ENCODE measurements around the gene TRMT61B. TPM values are rescaled to one million over a fixed set of nuclear protein-coding genes. Genes with fewer than 3 reads are reported as not detected.

The TRMT61B gene
- total RNA-seq, 2 donors from 2014 or later, result 19.9 to 22.4 TPM

- no peak for DNase-seq
- peaks cover 19% of the 10 kb centered on the region for H3K4me1 Mint-ChIP-seq
- no peaks in the 10 kb centered on the region for H3K27me3 Mint-ChIP-seq (ENCODE audit: insufficient read depth)
- Histone ChIP-seq H3K27me3 (ENCODE audit: control insufficient read depth, insufficient read depth, low read length, poor library complexity, severe bottlenecking) (no peaks in the 10 kb centered on the region), H3K36me3 (ENCODE audit: control insufficient read depth, insufficient read depth, low read length) (peaks cover 81% of the 10 kb centered on the region), H3K4me3 (ENCODE audit: low read length) (no peak overlapping the region), H3K27ac (ENCODE audit: low read depth, low read length) (no peak overlapping the region), H3K9ac (ENCODE audit: extremely low read depth, low read length, poor library complexity, severe bottlenecking) (no peak overlapping the region), H3K9me3 (ENCODE audit: control insufficient read depth, low read length) (no peaks in the 10 kb centered on the region), H3K4me1 (ENCODE audit: control insufficient read depth, insufficient read depth, low read length) (no peaks in the 10 kb centered on the region)
- H3K36me3 Mint-ChIP-seq (ENCODE audit: low read depth), result peaks cover 68% of the 10 kb centered on the region
- no peaks in the 10 kb centered on the region for H3K9me3 Mint-ChIP-seq
- TF ChIP-seq CTCF (conservative IDR thresholded peaks at IDR 0.05), result no peak
- H3K4me3 Mint-ChIP-seq, result no peak overlapping the region
- peak overlapping the region; percentile 34 for H3K27ac Mint-ChIP-seq
- 91% methylated on average over 3 of the region's 3 CpGs; no CpG with 5 or more reads in 1 of the 2 experiments for WGBS, 2 experiments (ENCODE audit: insufficient coverage in 1 of 2, insufficient read length in 1 of 2)
Observed at GRCh38 chr2:28905533-28905932, 35.4 kb upstream of the TRMT61B start.

GRCh38 chr2:28904802-28905457 lies 34.8 kb upstream of the TRMT61B start:
- peaks cover 19% of the 10 kb centered on the region for H3K4me1 Mint-ChIP-seq
- Histone ChIP-seq H3K9me3 (ENCODE audit: control insufficient read depth, low read length) (no peaks in the 10 kb centered on the region), H3K4me1 (ENCODE audit: control insufficient read depth, insufficient read depth, low read length) (no peaks in the 10 kb centered on the region), H3K27me3 (ENCODE audit: control insufficient read depth, insufficient read depth, low read length, poor library complexity, severe bottlenecking) (no peaks in the 10 kb centered on the region), H3K4me3 (ENCODE audit: low read length) (no peak overlapping the region), H3K9ac (ENCODE audit: extremely low read depth, low read length, poor library complexity, severe bottlenecking) (no peak overlapping the region), H3K36me3 (ENCODE audit: control insufficient read depth, insufficient read depth, low read length) (peaks cover 77% of the 10 kb centered on the region), H3K27ac (ENCODE audit: low read depth, low read length) (no peak overlapping the region)
- peak overlapping the region; percentile 34 for H3K27ac Mint-ChIP-seq
- 60 to 82% methylated on average over 1 to 2 of the region's 2 CpGs for WGBS, 2 experiments (ENCODE audit: insufficient coverage in 1 of 2, insufficient read length in 1 of 2)
- peak; percentile 46 for DNase-seq
- H3K27me3 Mint-ChIP-seq (ENCODE audit: insufficient read depth), result no peaks in the 10 kb centered on the region
- no peak overlapping the region for H3K4me3 Mint-ChIP-seq
- no peaks in the 10 kb centered on the region for H3K9me3 Mint-ChIP-seq
- no peak for TF ChIP-seq CTCF (conservative IDR thresholded peaks at IDR 0.05)
- peaks cover 64% of the 10 kb centered on the region for H3K36me3 Mint-ChIP-seq (ENCODE audit: low read depth)

GRCh38 chr2:28904295-28904694 lies 34.2 kb upstream of the TRMT61B start:
- Histone ChIP-seq H3K27ac (ENCODE audit: low read depth, low read length) (no peak overlapping the region), H3K9me3 (ENCODE audit: control insufficient read depth, low read length) (no peaks in the 10 kb centered on the region), H3K4me3 (ENCODE audit: low read length) (no peak overlapping the region), H3K4me1 (ENCODE audit: control insufficient read depth, insufficient read depth, low read length) (no peaks in the 10 kb centered on the region), H3K9ac (ENCODE audit: extremely low read depth, low read length, poor library complexity, severe bottlenecking) (no peak overlapping the region), H3K36me3 (ENCODE audit: control insufficient read depth, insufficient read depth, low read length) (peaks cover 70% of the 10 kb centered on the region), H3K27me3 (ENCODE audit: control insufficient read depth, insufficient read depth, low read length, poor library complexity, severe bottlenecking) (no peaks in the 10 kb centered on the region)
- H3K36me3 Mint-ChIP-seq (ENCODE audit: low read depth), result peaks cover 57% of the 10 kb centered on the region
- no peaks in the 10 kb centered on the region for H3K27me3 Mint-ChIP-seq (ENCODE audit: insufficient read depth)
- no peaks in the 10 kb centered on the region for H3K9me3 Mint-ChIP-seq
- no peak for DNase-seq
- peak overlapping the region; percentile 69 for H3K27ac Mint-ChIP-seq
- peaks cover 20% of the 10 kb centered on the region for H3K4me1 Mint-ChIP-seq
- TF ChIP-seq CTCF (conservative IDR thresholded peaks at IDR 0.05), result no peak
- no peak overlapping the region for H3K4me3 Mint-ChIP-seq
- WGBS, 2 experiments (ENCODE audit: insufficient coverage in 1 of 2, insufficient read length in 1 of 2), result 93 to 100% methylated on average over 1 to 2 of the region's 2 CpGs

All from endodermal cell (in vitro differentiated cells).